ENCODE data around the gene THAP3.
A peak's percentile ranks its signal among the peaks of the same experiment; 100 is the strongest.

THAP3 gene, protein sequence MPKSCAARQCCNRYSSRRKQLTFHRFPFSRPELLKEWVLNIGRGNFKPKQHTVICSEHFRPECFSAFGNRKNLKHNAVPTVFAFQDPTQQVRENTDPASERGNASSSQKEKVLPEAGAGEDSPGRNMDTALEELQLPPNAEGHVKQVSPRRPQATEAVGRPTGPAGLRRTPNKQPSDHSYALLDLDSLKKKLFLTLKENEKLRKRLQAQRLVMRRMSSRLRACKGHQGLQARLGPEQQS

DNA sequence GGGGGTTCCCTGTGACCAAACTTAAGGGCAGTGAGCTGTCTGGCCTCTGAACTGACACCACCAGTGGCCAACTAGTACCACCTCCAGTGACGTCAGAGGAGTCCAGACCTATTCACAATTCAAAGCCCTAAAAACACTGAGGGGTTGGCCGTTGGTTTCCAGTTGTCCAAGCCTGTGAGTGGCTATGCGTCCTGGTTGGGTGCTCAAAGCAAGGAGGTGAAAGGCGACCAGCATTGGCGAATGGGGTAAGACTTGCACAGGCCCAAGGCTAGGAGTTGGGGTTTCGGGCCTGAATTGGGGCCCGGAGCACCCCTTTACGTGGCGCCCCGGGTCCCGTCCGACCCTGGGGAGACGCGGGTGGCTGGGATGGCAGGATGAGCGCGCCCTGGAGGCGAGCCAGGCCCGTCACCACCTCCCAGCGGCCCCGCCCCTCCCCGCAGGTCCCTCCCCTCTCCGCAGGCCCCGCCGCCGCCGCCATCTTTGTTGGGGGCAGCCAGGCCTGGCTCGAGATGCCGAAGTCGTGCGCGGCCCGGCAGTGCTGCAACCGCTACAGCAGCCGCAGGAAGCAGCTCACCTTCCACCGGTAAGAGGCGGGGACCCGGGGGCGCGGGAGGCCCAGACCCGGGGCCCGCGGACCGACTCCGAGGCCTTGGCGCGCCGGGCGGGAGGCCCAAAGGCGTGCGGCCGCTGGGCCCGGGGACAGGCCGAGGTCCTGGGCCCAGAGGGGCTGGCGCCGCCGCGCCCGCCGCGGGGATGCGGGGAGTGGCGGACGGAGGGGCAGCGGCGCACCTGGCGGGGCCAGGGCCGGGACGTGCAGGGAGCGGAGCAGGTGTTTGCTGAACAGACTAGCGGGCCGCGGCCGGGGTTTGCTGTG lies at the start of gene THAP3:
THAP3 (plus strand) TSS at position 159 of the 874 bp plus-strand sequence; CDS start at position 510, 351 bp downstream.
- DNase-seq (ENCODE audit: low read depth, low spot score), result no peak

DNA sequence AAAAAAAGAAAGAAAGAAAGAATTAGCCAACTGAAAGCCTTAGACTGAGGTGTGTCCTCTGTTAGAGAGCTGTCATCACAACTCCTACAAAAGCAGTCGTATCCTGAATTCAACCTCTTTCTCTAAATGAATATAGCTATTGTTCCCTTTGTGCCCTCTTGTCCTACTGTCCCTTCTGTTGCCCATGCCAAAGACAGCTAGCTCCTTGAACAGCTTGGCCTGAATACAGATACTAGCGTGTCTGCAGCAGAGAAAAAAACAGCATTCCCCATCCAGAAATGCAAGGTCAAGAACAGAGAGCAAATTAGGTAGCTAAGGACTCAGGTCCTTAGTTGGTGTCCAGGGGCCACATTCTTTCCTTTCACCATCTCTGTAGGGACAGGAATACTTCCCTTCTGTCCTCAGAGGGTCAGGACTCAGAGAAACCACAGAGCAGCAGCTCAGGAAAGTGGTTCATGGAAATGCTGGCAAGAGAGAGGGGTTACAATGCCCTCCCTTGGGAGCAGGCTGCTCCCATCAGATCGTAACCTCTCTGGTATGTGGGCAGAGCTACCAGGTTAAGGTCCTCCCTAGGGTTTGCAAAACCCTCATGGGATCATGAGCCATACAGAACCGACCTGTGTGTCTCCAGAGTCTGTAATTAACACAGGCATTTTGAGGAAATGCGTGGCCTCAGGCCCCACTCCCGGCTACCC lies 46.7 kb upstream of the THAP3 start:
- no peak for DNase-seq (ENCODE audit: low read depth, low spot score)

DNA sequence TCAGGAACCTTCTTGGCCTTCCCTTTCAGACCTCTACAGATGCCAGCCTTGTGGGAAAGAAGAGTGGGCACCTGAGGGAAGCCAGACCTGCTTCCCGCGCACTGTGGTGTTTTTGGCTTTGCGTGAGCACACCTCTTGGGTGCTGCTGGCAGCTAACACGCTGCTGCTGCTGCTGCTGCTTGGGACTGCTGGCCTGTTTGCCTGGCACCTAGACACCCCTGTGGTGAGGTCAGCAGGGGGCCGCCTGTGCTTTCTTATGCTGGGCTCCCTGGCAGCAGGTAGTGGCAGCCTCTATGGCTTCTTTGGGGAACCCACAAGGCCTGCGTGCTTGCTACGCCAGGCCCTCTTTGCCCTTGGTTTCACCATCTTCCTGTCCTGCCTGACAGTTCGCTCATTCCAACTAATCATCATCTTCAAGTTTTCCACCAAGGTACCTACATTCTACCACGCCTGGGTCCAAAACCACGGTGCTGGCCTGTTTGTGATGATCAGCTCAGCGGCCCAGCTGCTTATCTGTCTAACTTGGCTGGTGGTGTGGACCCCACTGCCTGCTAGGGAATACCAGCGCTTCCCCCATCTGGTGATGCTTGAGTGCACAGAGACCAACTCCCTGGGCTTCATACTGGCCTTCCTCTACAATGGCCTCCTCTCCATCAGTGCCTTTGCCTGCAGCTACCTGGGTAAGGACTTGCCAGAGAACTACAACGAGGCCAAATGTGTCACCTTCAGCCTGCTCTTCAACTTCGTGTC lies 45.9 kb upstream of the THAP3 start:
- no peak for DNase-seq (ENCODE audit: low read depth, low spot score)

DNA sequence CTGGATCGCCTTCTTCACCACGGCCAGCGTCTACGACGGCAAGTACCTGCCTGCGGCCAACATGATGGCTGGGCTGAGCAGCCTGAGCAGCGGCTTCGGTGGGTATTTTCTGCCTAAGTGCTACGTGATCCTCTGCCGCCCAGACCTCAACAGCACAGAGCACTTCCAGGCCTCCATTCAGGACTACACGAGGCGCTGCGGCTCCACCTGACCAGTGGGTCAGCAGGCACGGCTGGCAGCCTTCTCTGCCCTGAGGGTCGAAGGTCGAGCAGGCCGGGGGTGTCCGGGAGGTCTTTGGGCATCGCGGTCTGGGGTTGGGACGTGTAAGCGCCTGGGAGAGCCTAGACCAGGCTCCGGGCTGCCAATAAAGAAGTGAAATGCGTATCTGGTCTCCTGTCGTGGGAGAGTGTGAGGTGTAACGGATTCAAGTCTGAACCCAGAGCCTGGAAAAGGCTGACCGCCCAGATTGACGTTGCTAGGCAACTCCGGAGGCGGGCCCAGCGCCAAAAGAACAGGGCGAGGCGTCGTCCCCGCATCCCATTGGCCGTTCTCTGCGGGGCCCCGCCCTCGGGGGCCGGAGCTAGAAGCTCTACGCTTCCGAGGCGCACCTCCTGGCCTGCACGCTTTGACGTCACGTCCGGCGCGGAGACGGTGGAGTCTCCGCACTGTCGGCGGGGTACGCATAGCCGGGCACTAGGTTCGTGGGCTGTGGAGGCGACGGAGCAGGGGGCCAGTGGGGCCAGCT lies 45.1 kb upstream of the THAP3 start, which contains the start of gene ZBTB48:
ZBTB48 (plus strand) TSS at position 621 of the 745 bp plus-strand sequence. CDS start 616 bp downstream, outside the sequence.
- DNase-seq (ENCODE audit: low read depth, low spot score), result peak; percentile 88

DNA sequence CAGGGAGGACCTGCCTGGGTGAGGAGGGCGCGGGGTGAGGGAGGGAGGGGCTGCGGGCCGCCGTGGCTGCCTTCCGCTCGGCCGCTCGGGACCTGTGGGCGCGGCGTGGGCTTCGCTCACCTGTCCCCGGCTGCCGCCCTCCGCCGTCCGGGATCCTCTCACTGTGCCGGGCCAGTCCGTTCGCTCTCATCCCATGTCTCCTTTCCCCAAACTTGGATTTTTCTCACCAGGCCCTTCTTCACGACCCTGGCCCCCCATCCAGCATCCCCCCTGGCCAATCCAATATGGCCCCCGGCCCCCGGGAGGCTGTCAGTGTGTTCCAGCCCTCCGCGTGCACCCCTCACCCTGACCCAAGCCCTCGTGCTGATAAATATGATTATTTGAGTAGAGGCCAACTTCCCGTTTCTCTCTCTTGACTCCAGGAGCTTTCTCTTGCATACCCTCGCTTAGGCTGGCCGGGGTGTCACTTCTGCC lies 44.5 kb upstream of the THAP3 start:
- no peak for DNase-seq (ENCODE audit: low read depth, low spot score)

DNA sequence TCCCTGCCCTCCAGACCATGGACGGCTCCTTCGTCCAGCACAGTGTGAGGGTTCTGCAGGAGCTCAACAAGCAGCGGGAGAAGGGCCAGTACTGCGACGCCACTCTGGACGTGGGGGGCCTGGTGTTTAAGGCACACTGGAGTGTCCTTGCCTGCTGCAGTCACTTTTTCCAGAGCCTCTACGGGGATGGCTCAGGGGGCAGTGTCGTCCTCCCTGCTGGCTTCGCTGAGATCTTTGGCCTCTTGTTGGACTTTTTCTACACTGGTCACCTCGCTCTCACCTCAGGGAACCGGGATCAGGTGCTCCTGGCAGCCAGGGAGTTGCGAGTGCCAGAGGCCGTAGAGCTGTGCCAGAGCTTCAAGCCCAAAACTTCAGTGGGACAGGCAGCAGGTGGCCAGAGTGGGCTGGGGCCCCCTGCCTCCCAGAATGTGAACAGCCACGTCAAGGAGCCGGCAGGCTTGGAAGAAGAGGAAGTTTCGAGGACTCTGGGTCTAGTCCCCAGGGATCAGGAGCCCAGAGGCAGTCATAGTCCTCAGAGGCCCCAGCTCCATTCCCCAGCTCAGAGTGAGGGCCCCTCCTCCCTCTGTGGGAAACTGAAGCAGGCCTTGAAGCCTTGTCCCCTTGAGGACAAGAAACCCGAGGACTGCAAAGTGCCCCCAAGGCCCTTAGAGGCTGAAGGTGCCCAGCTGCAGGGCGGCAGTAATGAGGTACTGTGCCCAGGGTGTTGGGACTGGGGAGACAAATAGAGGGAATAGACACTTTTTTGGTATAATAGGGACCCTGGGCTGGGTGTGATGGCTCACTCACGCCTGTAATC lies 43.9 kb upstream of the THAP3 start:
- DNase-seq (ENCODE audit: low read depth, low spot score), result no peak

DNA sequence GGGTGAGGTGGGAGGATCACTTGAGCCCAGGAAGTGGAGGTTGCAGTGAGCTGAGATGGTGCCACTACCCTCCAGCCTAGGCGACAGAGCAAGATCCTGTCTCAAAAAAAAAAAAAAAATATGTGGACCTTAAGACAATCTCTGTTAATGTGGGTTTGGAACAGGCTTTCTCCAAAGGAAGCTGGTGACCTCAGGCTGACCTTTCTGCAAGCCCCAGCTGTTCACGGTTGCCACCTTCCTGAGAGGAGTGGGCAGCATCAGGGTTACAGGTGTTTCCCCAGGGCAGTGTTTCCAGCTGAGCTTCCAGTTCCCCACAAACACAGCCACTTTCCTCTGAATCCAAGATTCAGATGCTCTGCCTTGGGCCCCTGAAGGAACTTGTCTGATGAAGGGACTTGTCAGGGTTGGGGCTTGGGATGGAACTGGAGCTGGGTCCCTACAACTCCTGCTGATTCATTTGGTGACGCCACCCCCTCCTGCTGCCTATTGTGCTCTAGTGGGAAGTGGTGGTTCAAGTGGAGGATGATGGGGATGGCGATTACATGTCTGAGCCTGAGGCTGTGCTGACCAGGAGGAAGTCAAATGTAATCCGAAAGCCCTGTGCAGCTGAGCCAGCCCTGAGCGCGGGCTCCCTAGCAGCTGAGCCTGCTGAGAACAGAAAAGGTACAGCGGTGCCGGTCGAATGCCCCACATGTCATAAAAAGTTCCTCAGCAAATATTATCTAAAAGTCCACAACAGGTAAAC lies 42.9 kb upstream of the THAP3 start:
- DNase-seq (ENCODE audit: low read depth, low spot score), result no peak

DNA sequence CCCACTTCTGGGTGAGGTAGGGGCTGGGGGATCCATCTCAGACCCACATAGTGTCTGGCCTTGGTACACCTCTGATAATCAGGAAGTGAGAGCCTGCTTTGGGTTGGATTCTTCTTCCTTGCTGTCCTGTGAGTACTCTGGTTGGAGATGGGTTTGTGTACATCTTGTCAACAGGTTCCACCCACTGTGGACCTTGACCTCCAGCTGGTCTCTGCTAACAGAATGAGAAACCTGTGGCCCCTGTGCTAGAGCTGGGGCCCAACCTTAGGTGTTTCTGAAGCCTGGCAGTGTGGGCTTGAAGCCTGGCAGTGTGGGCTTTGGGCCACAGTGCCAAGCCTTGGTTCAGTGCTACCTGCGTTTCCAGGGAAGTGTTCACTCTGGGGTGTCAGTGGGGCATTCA lies 42.3 kb upstream of the THAP3 start:
- DNase-seq (ENCODE audit: low read depth, low spot score), result no peak

DNA sequence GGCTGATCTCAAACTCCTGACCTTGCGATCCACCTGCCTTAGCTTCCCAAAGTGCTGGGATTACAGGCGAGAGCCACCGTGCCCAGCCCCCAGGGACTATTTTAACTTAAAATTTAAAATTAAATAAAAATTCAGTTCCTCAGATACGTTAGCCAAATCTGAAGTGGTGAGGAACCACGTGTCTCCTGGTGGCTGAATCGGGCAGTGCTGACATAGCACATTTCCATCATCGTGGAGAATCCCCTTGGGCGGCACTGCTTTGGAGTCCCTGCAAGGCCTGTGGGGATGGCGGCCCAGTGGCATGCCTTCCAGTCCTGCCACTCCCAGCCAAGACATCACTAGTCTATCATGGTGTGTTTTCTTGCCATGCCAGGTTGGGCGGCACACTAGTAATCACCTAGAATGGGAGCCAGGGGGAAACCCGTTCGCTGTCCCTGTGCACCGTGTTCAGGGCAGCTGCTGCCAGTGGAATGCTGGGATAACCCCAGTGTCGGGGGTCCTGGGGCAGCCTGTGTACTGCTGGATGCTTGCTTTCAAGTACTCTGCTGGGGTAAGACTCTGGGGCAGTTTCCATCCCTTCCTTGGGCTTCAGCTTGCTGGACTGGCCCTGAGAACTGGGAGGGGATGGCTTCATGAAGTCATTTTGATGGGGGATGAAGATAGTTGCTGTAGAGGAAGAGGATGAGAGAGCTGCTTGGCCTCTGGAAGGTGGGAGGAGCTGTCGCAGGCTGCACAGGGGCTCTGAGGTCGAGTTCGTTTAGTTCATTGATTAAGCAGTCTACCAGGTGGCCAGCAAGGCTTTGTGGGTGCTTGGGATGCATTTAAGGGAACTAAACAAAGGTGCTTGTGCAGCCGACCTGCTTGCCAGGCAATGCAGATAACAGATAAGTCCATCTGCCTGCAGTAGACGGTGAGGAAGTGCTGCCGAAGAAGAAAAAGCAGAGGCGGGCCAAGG lies 40.3 kb upstream of the THAP3 start:
- no peak for DNase-seq (ENCODE audit: low read depth, low spot score)

DNA sequence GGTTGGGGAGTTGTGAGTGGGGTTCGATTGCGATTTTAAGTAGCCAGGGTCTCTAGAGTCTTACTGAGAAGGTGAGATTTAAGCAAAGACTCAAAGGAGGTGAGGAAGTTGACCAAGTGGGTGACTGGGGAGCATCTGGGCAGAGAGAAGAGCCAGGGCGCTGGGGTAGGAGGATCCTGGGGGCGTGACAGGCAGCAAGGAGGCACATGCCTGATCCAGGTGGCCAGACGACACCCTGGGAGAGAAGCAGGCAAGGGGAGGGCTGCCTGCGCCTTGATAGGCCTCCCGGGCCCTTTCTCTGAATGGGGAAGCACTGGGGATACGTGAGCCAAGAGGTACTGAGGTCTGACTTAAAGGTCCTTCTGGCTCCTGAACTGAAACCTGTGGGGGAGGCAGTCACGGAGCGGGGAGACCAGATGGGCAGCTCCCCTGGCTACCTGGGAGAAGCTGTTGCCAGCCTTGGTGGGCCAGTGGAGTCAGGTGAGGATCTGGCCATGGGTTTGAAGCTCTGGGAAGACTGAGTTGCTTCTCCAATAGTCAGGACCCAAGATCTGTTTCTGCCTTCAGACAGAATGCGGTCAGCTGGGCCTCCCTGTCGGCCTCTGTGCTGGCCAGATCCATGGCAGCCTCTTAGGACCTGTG lies 39.5 kb upstream of the THAP3 start:
- DNase-seq (ENCODE audit: low read depth, low spot score), result no peak

DNA sequence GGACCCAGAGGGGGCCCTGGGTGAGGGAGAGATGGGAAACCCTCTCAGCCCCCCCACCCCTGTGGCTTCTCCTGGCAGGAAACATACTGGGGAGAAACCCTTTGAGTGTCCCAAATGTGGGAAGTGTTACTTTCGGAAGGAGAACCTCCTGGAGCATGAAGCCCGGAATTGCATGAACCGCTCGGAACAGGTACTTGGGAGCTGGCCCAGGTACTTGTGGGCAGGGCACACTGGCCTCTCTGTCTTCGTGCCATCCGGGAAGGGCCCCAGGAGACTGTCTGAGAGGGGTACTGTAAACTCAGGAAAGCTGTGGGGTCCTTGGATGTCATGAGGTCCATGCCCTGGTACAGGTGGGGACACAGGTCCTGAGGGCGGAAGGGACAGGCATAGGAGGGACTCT lies 38.8 kb upstream of the THAP3 start:
- DNase-seq (ENCODE audit: low read depth, low spot score), result no peak

DNA sequence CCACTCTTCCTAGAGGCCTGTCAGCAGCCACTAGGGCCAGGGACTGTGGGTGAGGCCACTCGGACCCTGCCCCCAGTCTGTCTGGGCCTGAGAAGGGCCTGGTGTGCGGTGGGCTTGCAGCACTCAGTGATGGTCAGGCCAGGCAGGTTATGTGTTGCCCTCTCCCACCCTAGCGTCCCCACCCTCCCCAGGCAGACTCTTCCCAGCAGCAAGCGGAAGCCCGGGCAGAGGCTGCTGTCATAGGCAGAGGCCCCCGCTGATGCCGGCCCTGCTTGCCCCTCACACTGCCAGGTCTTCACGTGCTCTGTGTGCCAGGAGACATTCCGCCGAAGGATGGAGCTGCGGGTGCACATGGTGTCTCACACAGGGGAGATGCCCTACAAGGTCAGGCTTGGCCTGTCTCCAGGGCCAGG lies 38.3 kb upstream of the THAP3 start:
- DNase-seq (ENCODE audit: low read depth, low spot score), result no peak

DNA sequence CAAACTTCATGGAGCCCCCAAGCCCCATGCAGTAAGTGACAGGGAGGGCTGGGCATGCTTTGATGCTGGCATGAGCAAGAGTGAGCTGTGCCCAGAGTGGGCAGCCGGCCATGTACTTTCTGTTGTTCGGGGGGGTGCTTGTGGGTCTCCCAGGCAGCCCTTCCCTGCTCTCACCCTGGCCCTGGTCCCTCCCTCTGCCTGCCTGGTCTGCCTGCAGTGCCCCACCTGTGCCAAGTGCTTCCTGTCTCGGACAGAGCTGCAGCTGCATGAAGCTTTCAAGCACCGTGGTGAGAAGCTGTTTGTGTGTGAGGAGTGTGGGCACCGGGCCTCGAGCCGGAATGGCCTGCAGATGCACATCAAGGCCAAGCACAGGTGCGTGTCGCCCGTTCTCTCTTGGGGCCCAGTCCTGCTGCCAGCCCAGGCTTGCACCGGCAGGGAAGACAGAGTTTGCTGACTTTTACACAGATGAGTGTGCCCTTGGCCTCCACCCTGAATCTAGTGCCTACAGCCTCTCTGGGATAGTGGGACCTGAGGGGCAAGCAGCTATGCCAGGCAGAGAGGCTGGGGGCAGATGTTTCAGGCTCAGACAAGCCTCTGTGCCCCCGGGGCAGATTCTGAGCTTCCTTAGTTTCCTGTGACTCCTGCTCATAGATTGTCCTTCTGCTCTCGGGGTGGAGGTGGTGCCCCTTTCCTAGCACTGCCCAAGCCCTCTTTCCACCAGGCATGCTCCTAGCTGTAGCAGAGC lies 37.2 kb upstream of the THAP3 start:
- no peak for DNase-seq (ENCODE audit: low read depth, low spot score)

DNA sequence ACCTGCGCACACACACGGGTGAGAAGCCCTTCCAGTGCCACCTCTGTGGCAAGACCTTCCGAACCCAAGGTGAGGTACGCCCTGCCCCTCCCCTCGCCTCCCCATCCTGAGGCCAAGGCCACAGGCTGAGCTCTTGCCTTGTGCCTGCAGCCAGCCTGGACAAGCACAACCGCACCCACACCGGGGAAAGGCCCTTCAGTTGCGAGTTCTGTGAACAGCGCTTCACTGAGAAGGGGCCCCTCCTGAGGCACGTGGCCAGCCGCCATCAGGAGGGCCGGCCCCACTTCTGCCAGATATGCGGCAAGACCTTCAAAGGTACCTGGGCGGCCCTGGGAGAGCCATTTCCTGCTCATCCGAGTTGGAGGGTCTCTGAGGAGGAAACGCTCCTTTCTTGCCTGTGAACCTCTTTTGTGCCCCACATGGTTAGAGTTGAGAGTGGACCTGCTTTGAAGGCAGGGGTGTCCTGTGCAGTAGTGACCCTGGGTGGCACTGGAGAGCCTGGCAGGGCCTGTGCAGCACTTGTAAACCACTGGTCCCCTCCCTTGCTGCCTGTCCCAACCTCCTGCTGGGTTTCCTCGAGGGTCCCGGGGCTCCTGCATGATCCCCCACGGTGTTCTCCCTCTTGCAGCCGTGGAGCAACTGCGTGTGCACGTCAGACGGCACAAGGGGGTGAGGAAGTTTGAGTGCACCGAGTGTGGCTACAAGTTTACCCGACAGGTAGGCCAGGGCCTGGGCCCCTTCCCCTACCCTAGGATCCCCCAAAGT lies 36.4 kb upstream of the THAP3 start:
- DNase-seq (ENCODE audit: low read depth, low spot score), result no peak

DNA sequence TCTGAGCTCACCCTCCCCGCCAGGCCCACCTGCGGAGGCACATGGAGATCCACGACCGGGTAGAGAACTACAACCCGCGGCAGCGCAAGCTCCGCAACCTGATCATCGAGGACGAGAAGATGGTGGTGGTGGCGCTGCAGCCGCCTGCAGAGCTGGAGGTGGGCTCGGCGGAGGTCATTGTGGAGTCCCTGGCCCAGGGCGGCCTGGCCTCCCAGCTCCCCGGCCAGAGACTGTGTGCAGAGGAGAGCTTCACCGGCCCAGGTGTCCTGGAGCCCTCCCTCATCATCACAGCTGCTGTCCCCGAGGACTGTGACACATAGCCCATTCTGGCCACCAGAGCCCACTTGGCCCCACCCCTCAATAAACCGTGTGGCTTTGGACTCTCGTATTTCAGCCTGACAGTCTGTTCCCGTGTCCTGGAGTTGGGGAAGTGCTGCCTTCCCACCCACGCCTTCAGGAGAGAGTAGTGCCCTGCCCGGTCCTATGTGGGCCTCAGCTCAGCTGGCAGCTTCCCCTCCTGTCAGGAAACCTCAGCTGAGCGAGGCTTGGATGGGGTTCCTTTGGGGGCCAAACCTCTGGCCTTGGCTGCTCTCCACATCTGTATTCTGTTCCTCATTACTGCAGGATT lies 35.7 kb upstream of the THAP3 start:
- no peak for DNase-seq (ENCODE audit: low read depth, low spot score)

DNA sequence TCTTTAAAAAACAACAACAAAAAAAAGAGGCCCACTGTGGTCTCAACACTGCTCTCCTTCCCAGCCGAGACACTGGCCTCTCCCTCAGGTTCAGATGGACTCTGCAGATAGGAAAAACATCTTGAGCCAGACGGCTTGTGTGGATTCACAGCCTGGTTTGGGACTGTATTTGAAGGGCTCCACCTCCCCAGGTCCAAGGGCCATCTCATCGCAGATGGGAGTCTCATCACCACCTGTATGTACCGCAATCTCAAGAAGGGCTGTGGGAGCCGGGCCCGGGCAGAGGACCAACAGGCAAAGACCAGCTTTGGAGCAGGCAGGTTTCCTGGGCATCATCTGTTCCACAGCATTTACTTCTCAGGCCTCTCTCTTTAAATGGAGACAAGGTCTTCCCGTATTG lies 34.6 kb upstream of the THAP3 start:
- DNase-seq (ENCODE audit: low read depth, low spot score), result no peak

All from brain pericyte (primary cell).